ENCODE measurements around the gene MECR.
A peak's percentile ranks its signal among the peaks of the same experiment; 100 is the strongest.

MECR gene

DNA sequence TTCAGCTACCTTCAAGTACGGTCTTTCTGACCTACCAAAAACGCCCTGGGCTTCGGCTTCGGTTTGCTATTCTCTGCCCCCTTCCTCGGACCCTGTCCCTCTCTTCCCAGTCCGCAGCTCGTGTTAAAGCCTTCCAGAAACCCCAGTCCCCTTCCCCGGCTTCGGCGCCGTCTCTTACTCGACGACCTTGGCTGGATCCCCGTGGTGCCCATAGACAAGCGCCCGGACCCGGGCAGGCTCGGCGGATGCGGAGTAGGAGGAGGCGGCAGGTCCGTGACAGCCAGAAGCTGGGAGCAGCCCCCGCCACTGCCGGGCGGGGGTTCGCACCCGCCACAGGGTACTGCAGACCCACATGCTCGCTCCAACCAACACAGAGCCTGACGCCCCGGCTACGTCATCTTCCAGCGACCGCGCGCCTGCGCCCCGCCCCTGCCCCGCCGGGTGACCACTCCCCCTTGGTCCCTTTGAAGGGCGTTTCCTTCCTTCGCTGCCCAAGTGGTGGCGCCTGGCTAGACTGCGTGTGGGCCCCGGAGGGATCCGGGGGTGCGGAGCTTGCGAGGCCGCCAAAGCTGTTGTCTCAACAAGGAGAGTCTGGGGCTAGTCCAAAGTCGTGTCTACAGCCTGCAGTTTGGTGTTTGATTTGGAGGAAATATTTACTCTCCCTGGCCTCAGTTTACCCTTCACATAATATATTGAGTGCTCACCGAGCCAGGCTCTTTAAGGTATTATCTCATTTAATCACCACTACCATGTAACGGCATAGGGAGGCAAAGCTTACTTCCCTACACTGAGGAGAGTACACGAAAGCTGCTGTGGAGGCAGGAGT is at the start of gene MECR:
TSS of gene MECR (minus strand) at position 382 of the 826 bp plus-strand sequence. CDS start at position 354, 28 bp downstream.
- DNase-seq (ENCODE audit: low spot score) (peak; percentile 80), FAIRE-seq (peak; percentile 2)

DNA sequence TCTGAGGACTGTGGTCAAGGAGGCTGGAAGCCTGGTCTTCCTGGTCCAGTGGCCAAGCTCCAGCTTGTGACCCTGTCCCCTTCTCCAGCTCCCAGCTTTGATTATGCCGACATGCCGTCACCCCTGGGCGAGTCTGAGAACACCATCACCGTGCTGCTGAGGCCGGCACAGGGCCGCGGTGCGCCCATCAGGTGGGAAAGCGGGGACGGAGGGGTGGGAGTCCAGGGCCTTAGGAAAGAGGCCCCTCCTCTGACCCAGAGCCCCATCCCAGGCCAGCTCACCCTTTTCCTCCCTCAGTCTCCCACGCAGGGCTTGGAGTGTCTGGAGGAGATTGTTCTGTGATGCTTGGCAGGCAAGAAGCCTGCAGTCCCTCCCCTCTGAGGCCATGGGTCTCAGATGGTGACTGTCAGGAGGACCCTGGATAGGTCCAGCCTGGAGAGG is 49.2 kb upstream of the MECR start:
- FAIRE-seq, result no peak

GRCh38 chr1:29279406-29279805 is 48.7 kb upstream of the MECR start:
- no peak for FAIRE-seq
- no peak for DNase-seq (ENCODE audit: low spot score)

More for the DNA sequence above, 49.2 kb upstream of the MECR start:
- DNase-seq (ENCODE audit: low spot score), result no peak

DNA sequence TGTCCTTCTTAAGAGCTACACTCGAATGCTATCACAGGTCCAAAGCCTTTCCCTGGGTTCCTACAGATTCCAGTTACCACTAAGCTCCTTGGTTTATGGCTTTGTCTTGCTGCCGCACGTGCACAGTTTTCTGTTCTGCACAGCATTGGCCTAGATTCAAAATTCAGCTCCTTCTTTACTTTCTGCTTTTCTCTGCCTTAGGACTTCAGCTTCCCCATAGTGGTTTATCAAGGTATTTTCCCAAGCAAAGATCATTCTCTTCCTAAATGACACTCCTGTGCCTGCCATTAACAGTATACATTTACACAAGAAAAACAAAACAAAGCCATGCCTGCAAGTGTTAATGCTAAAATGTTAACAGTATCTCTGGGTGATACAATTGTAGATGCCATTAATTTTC is 47.4 kb upstream of the MECR start:
- FAIRE-seq (no peak), DNase-seq (ENCODE audit: low spot score) (no peak)

DNA sequence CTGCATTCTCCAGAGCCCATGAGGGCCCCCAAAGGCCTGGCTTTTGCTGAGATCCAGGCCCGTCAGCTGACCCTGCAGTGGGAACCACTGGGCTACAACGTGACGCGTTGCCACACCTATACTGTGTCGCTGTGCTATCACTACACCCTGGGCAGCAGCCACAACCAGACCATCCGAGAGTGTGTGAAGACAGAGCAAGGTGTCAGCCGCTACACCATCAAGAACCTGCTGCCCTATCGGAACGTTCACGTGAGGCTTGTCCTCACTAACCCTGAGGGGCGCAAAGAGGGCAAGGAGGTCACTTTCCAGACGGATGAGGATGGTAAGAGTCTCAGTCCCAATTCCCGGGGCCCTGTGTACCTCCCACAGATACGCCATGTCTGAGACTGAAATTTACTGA is 44.7 kb upstream of the MECR start:
- no peak for FAIRE-seq
- no peak for DNase-seq (ENCODE audit: low spot score)

DNA sequence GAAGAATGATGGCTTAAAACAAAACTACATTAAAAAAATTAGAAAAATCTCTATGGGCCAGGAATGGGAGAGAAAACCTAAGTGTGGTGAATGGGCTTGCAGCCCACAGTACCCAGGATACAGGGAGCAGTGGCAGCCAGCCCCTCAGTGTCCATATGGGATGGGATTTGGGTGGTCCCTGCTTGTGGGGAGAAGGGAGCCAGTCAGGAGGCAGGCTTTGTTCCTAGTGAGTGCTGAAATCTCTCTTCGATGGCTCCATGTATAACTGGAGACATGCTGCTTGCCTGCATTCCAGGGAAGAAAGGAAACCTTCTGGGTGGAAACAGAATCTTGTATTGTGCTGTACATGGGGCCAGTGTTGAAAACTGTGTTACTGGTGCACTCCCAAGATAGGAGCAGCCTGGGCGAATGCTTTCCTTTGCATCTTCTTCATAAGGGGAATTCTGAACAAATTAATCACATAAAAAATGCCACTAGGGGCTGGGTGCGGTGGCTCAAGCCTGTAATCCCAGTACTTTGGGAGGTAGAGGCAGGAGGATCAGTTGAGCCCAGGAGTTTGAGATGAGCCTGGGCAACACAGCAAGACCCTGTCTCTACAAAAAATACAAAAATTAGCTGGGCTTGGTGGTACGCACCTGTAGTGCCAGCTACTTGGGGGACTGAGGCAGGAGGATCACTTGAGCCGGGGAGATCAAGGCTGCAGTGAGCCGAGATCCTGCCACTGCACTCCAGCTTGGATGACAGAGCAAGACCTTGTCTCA is 41.6 kb upstream of the MECR start:
- DNase-seq (ENCODE audit: low spot score), result no peak
- FAIRE-seq, result no peak

- DNase-seq (ENCODE audit: low spot score) (no peak), FAIRE-seq (no peak)
These were observed 41.0 kb upstream of the MECR start for GRCh38 chr1:29271724-29272123.

DNA sequence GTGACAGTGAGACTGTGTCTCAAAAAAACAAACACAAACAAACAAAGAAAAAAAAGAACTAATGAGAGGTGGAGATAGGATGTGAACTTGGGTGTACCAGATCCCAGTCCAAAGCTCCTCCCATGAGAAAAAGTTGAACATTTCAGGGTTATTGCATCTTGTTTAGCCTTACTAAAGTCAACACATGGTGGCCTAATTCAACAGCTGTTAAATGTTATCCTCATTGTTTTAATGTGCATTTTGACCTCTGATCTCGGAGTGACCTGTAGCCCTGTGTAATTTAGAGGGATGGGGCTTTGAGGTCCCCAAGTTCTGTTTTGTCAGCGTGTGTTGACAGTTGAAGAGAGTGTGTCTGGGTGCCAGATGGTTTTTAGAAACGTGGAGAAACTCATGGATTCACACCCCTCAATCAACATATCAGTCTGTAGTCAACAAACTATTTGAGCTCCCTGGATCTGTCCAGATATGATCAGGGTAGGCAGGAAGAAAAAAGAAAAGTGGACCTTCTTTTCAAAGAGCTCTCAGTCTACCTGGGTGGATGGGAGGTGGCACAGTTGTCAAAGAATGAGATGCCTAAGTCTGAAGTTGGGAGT is 40.3 kb upstream of the MECR start:
- no peak for FAIRE-seq

GRCh38 chr1:29269382-29269781 is 38.6 kb upstream of the MECR start:
- FAIRE-seq, result no peak
- no peak for DNase-seq (ENCODE audit: low spot score)

More for the DNA sequence above, 40.3 kb upstream of the MECR start:
- no peak for DNase-seq (ENCODE audit: low spot score)

DNA sequence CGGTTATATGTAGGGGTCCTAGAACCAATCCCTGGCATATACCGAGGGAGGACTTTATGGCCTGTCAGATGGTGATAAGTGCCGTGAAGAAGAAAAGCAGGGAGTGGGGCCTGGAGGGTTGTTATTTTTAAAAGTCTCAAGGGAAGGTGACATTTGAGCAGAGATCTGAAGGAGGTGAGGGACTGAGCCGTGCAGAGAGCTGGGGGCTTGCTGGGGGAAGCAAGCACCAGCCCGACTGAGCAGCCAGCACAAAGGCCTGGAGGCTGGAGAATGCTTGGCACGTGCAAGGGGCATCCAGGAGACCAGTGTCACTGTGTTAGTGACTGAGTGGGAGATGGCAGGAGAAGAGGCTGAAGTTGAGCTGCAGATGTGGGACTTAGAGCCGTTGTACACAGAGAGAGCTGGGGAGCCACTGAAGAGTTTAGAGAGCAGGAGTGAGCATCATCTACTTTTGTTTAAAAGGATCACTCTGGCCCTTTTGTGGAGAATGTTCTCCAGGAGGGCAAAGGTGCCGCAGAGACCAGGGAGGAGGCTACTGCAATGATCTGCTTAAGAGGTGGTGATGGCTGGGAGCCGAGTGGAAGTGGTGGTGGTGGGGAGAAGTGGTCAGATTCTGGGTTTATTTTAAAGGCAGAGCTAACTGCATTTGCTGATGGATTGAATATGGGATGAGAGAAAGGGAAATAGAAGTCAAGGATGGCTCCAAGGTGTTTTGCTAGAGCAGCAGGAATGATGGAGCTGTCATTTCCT is 36.8 kb upstream of the MECR start:
- DNase-seq (ENCODE audit: low spot score) (no peak), FAIRE-seq (no peak)

DNA sequence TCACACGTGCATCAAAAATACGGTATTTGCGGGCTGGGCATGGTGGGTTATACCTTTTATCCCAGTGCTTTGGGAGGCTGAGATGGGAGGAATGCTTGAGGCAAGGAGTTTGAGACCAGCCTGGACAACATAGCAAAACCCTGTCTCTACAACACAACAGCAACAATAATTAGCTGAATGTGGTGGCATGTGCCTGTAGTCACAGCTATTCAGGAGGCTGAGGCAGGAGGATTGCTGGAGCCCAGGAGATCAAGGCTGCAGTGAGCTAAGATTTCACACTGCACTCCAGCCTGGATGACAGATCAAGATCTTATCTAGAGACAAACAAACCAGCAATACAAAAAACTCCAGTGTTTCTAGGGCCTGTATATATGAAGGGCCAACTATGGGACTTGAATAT is 36.2 kb upstream of the MECR start:
- FAIRE-seq (no peak), DNase-seq (ENCODE audit: low spot score) (no peak)

GRCh38 chr1:29264773-29265389 is 34.1 kb upstream of the MECR start:
- no peak for FAIRE-seq

DNA sequence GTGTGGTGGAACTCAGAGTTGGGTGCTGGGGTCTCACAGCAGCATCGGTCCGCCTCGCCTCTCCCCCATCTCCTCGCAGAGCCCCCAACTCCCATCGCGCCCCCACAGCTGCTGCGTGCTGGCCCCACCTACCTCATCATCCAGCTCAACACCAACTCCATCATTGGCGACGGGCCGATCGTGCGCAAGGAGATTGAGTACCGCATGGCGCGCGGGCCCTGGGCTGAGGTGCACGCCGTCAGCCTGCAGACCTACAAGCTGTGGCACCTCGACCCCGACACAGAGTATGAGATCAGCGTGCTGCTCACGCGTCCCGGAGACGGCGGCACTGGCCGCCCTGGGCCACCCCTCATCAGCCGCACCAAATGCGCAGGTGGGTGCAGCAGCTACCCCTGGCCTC is 29.8 kb upstream of the MECR start:
- FAIRE-seq (no peak), DNase-seq (ENCODE audit: low spot score) (no peak)

More at GRCh38 chr1:29264773-29265389, 34.1 kb upstream of the MECR start:
- DNase-seq (ENCODE audit: low spot score), result no peak

DNA sequence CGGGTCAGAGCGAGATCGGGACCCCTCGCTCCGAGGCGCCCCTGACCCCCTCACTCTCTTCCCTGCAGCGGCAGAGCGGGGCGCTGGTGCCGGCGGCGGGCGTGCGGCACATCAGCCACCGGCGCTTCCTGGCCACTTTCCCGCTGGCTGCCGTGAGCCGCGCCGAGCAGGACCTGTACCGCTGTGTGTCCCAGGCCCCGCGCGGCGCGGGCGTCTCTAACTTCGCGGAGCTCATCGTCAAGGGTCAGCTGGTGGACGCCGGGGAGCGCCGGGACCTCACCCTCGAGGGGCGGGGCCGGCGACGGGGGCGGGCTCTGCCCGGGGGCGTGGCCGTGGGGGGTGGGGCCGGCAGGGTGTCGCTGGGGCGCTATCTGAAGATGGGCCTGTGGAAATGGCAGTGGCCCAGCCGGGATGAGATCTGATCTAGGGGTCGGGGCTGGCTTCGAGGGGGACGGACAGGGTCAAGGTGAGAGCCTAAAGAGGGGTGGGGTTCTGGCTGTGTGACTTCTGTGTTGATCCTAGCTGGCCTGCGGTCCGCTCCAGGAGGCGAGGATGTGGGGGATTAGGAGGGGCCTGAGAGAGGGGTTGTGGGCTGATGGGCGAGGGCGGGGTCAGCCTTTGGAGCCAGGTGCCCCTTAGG is 29.2 kb upstream of the MECR start:
- DNase-seq (ENCODE audit: low spot score) (no peak), FAIRE-seq (no peak)

DNA sequence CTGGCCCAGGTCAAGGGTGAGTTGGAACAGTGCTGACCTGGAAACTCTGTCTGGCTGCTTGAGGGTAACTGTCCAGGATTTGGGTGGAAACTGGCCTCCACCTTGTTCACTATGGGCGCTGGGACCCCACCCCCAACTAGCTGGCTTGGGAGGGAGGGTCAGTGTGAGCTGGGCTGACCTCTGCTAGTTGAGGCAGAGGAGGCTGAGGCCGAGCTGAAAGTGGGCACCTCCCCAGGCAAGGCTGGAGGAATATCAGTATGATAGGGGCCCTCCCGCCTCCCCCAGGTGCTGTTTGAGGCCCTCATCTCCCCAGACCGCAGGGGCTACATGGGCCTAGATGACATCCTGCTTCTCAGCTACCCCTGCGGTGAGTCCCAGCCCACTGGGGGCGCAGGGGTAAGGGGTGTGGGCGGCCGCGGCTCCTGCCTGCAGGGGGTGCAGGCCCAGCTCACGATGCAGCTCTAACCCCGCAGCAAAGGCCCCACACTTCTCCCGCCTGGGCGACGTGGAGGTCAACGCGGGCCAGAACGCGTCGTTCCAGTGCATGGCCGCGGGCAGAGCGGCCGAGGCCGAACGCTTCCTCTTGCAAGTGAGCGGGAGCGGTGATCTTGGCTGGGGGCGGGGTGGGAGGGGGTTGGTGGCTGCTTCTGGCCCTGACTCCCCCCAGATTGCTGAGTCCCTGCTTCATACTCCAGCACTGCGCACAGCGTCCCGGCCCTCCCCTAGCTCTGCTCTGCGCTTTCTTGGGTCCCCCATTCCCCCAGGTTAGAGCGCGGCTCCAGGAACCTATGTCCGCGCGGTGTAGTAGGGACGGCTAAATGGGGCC is 28.5 kb upstream of the MECR start:
- FAIRE-seq (no peak), DNase-seq (ENCODE audit: low spot score) (no peak)

DNA sequence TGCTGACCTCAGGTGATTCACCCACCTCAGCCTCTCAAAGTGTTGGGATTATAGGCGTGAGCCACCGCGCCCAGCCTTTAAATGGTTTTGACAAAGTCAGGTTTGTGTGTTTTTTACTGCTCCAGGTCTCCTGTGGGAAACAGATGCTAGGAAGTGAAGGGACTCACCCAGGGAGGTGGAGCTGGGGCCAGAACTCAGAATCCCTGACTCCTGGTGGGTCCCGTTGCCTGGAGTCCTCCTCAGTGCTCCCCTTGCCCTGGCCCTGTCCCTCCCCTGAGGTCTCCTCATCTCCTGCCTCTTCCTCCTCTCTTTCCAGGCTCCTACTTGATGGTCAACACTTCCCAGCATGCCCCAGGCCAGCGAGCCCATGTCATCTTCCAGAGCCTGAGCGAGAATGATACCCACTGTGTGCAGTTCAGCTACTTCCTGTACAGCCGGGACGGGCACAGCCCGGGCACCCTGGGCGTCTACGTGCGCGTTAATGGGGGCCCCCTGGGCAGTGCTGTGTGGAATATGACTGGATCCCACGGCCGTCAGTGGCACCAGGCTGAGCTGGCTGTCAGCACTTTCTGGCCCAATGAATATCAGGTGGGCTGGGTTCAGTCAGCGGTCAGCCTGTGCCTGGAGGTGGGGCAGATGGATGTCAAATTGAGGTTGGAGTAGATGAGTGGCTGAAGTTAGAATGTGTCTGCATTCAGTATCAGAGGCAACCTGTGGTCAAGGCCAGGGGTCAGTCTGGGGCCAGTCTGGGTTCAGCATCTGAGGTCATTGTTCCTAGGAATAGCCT is 27.6 kb upstream of the MECR start:
- no peak for DNase-seq (ENCODE audit: low spot score)
- FAIRE-seq, result no peak

- no peak for DNase-seq (ENCODE audit: low spot score)
- no peak for FAIRE-seq
These were observed 26.5 kb upstream of the MECR start for GRCh38 chr1:29256979-29257804.

DNA sequence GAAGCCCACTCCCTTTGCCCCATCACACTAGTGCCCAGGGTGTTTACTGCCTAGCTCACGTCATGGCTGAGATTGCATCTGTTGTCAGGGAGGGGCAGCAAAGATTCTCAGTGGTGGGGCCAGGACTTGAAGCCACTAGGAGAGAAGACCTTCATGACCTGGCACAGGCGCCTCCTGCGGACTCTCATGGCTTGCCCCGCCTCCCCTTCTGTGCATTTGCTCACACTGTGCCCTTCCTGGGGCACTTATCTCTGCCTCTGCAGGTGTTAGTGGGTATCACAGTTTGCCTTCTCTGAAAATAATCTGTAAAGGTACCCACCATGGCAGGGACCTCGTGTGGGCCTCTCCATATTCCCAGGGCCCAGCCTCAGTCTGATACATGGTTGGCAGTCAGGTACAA is 25.7 kb upstream of the MECR start:
- no peak for DNase-seq (ENCODE audit: low spot score)
- FAIRE-seq, result no peak

Measured in RCC 7860 (cell line).